K562 (cell line): ENCODE measurements around the gene HLCS. TPM values are rescaled to one million over a fixed set of nuclear protein-coding genes. Genes with fewer than 3 reads are reported as not detected.

Experiments used
- ASH1L ChIP-seq: fragments of 450-650 bp; IDR thresholded peaks from 2 replicates; pipeline ENCODE4 v1.6.1; 2018; ENCODE audit warnings: borderline replicate concordance, mild to moderate bottlenecking, low read depth; ENCODE audit not compliant: partially characterized antibody
- BDP1 ChIP-seq: IDR thresholded peaks from 3 replicates; pipeline ENCODE4 v1.6.1; 2011; ENCODE audit not compliant: insufficient read length, insufficient read depth
- CHD4 ChIP-seq: fragments of 200-600 bp; sonication (generic); IDR thresholded peaks from 3 replicates; pipeline ENCODE4 v1.6.1; 2012; ENCODE audit warnings: low read depth, mild to moderate bottlenecking, mixed read lengths, low read length, inconsistent platforms; ENCODE audit not compliant: insufficient read depth, insufficient replicate concordance, poor library complexity, severe bottlenecking
- HDAC1 ChIP-seq, 2 experiments: fragments of 450-650 bp; IDR thresholded peaks; 2 replicates each; pipeline ENCODE4 v1.6.1; 2016 to 2017; ENCODE audit warnings: inconsistent platforms in 1 of 2, mild to moderate bottlenecking in 1 of 2, moderate library complexity in 1 of 2
- HNRNPH1 ChIP-seq: fragments of 200-400 bp; formaldehyde crosslinking; optimal IDR thresholded peaks from 2 replicates; pipeline ENCODE3; 2017; ENCODE audit warnings: low read depth, mild to moderate bottlenecking, low read length, moderate library complexity
- KLF13 ChIP-seq: fragments of 450-650 bp; IDR thresholded peaks from 2 replicates; pipeline ENCODE4 v1.6.1; 2016; ENCODE audit warnings: missing genetic modification characterization, low read depth, mild to moderate bottlenecking, missing compliant biosample characterization, moderate library complexity, borderline replicate concordance
- MED1 ChIP-seq: sonication (generic); formaldehyde crosslinking; IDR thresholded peaks from 2 replicates; pipeline ENCODE4 v1.8.1; 2023; ENCODE audit warnings: missing genetic modification reagents, borderline replicate concordance
- MYNN ChIP-seq, 2 experiments: sonication (generic); formaldehyde crosslinking in 1 of 2; IDR thresholded peaks; 2 replicates each; pipeline versions ENCODE4 v1.5.0 to v1.6.1; 2016 to 2020; ENCODE audit warnings: antibody characterized with exemption in 1 of 2, missing genetic modification reagents in 1 of 2
- POLR2A ChIP-seq: fragments of 450-650 bp; conservative IDR thresholded peaks from 2 replicates; pipeline ENCODE4 v1.6.1; 2016
- RHOXF2B ChIP-seq: fragments of 250-450 bp; sonication (Bioruptor Pico); conservative IDR thresholded peaks from 2 replicates; pipeline ENCODE4 v1.5.1; 2021
- RUNX1 ChIP-seq: sonication (generic); IDR thresholded peaks from 2 replicates; pipeline ENCODE4 v1.6.1; 2016; ENCODE audit warnings: antibody characterized with exemption, low read depth
- SMAD3 ChIP-seq: fragments of 450-650 bp; formaldehyde crosslinking; conservative IDR thresholded peaks from 2 replicates; pipeline ENCODE4 v1.4.0; 2020; ENCODE audit warnings: mild to moderate bottlenecking
- SP1 ChIP-seq: sonication (generic); formaldehyde crosslinking; IDR thresholded peaks from 2 replicates; pipeline ENCODE4 v1.8.1; 2022; ENCODE audit warnings: mild to moderate bottlenecking, missing genetic modification reagents
- SRSF9 ChIP-seq: fragments of 200-400 bp; formaldehyde crosslinking; IDR thresholded peaks from 2 replicates; pipeline ENCODE4 v1.6.1; 2017; ENCODE audit warnings: low read depth, low read length, borderline replicate concordance
- TAF9B ChIP-seq: fragments of 450-650 bp; IDR thresholded peaks from 2 replicates; pipeline ENCODE4 v1.6.1; 2018; ENCODE audit warnings: mild to moderate bottlenecking; ENCODE audit not compliant: partially characterized antibody
- ZNF140 ChIP-seq: fragments of 250-450 bp; sonication (Bioruptor Pico); IDR thresholded peaks from 2 replicates; pipeline ENCODE4 v1.8.0; 2021; ENCODE audit warnings: moderate library complexity, mild to moderate bottlenecking, inconsistent platforms
- ZNF354B ChIP-seq: fragments of 250-450 bp; sonication (Bioruptor Pico); IDR thresholded peaks from 2 replicates; pipeline ENCODE4 v1.4.0; 2020
- ZNF780A ChIP-seq: fragments of 250-450 bp; sonication (Bioruptor Pico); IDR thresholded peaks from 2 replicates; pipeline ENCODE4 v1.5.0; 2021; ENCODE audit warnings: mild to moderate bottlenecking
- polyA plus RNA-seq, 8 experiments: library from polyadenylated mRNA; depleted of rRNA in 4 of 8; stranded (reverse) in 5 of 8; unstranded in 3 of 8; fragments of >200 nt; fragmentation: Nextera tagmentation in 2 of 8; fragmentation: Illumina TruSeq in 1 of 8; extraction: Ambion mirVana in 2 of 8; extraction: Trizol in 1 of 8; gene quantifications; 2 replicates each; pipeline versions ENCODE4 v1.2.1 to v1.2.3, GENCODE V29; 2011 to 2014; ENCODE audit warnings: inconsistent platforms in 1 of 8, missing spikeins in 1 of 8
- total RNA-seq, 7 experiments: library from RNA; depleted of rRNA in 6 of 7; stranded (reverse); fragments of >200 nt in 6 of 7; fragmentation: Illumina TruSeq in 2 of 7; extraction: Trizol in 2 of 7; gene quantifications; 2 replicates each; pipeline versions ENCODE4 v1.2.1 to v1.2.3, GENCODE V29; 2011 to 2021; ENCODE audit warnings: low replicate concordance in 1 of 7
- TF ChIP-seq, protein P1 (sequence below): fragments of 250-450 bp; sonication (Bioruptor Pico); IDR thresholded peaks from 2 replicates; pipeline ENCODE4 v1.4.0; 2020; ENCODE audit warnings: mild to moderate bottlenecking, moderate library complexity
- TF ChIP-seq, protein P2 (sequence below): fragments of 450-650 bp; IDR thresholded peaks from 2 replicates; pipeline ENCODE4 v1.6.1; 2016; ENCODE audit warnings: low read depth, mild to moderate bottlenecking, moderate library complexity
- TF ChIP-seq, protein P3 (sequence below): sonication (generic); formaldehyde crosslinking; IDR thresholded peaks from 2 replicates; pipeline ENCODE4 v1.8.1; 2023; ENCODE audit warnings: mild to moderate bottlenecking, missing genetic modification reagents
- TF ChIP-seq, protein P4 (sequence below), 2 experiments: IDR thresholded peaks; 2 replicates each; pipeline ENCODE4 v1.6.1; 2011; ENCODE audit warnings: borderline replicate concordance in 1 of 2, control low read depth in 1 of 2, low read depth in 1 of 2, low read length in 1 of 2, mild to moderate bottlenecking in 1 of 2, mixed read lengths in 1 of 2, moderate library complexity in 1 of 2; ENCODE audit not compliant: insufficient read depth in 1 of 2, insufficient read length in 1 of 2, poor library complexity in 1 of 2, severe bottlenecking in 1 of 2; ENCODE audit errors: extremely low read depth in 1 of 2

HLCS gene
- total and polyA plus RNA-seq, 9 of the 15 experiments (the other 6 are each of a cell fraction or from before 2014, with no cell fraction given): 3.0 to 21.5 (median 17.1) TPM

DNA sequence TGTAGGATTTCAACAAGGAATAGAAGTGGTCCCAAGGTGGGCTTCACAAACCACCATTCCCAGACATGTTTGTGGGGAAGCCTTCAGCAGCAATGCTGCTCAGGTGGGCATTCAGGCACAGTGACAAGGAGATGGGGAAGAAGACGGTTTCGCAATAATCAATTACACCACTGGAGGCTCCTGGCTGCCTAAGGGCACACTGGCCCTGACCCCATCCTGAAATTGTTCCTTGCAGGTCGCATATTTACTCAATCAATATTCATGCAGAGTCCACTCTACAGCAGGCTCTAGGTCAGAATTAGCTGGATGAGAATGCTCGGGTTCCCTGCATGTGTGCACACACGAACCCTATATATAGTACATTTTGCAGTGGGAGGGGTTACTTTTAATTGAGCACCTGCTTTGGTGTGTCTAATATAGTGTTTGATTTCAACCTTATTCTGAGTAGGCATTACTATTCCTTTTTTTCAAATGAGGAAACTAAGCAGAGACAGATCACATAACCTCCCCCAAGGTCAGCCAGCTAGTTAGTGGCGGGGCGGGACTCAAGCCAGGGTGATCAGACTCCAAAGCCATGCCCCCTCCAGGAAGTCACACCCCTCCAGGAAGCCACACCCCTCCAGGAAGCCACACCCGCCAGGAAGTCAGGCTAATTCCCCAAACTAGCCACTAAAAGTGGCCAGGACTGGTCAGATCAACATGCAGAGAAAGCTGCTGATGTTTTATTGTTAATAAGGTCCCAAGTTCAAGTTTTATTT is 106.5 kb downstream of the HLCS start (continued):
- TF ChIP-seq SMAD3 (no peak), HNRNPH1 (no peak), SRSF9 (no peak), RUNX1 (no peak), MYNN (IDR thresholded peaks at IDR 0.05) (no peak), MYNN (CRISPR knock-in tag; IDR thresholded peaks at IDR 0.05) (no peak), POLR2A (peak; percentile 71), ZNF354B (CRISPR knock-in tag) (no peak), HDAC1 (IDR thresholded peaks at IDR 0.05) (no peak), ZNF780A (no peak), CHD4 (no peak), TAF9B (peak; percentile 38), KLF13 (no peak), BDP1 (no peak), ASH1L (no peak), RHOXF2B (CRISPR knock-in tag) (no peak), MED1 (CRISPR knock-in tag) (no peak), ZNF140 (CRISPR knock-in tag) (no peak), SP1 (no peak)
- TF ChIP-seq, protein P1, sequence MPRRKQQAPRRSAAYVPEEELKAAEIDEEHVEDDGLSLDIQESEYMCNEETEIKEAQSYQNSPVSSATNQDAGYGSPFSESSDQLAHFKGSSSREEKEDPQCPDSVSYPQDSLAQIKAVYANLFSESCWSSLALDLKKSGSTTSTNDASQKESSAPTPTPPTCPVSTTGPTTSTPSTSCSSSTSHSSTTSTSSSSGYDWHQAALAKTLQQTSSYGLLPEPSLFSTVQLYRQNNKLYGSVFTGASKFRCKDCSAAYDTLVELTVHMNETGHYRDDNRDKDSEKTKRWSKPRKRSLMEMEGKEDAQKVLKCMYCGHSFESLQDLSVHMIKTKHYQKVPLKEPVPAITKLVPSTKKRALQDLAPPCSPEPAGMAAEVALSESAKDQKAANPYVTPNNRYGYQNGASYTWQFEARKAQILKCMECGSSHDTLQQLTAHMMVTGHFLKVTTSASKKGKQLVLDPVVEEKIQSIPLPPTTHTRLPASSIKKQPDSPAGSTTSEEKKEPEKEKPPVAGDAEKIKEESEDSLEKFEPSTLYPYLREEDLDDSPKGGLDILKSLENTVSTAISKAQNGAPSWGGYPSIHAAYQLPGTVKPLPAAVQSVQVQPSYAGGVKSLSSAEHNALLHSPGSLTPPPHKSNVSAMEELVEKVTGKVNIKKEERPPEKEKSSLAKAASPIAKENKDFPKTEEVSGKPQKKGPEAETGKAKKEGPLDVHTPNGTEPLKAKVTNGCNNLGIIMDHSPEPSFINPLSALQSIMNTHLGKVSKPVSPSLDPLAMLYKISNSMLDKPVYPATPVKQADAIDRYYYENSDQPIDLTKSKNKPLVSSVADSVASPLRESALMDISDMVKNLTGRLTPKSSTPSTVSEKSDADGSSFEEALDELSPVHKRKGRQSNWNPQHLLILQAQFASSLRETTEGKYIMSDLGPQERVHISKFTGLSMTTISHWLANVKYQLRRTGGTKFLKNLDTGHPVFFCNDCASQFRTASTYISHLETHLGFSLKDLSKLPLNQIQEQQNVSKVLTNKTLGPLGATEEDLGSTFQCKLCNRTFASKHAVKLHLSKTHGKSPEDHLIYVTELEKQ (CRISPR knock-in tag): no peak
- TF ChIP-seq, protein P2, sequence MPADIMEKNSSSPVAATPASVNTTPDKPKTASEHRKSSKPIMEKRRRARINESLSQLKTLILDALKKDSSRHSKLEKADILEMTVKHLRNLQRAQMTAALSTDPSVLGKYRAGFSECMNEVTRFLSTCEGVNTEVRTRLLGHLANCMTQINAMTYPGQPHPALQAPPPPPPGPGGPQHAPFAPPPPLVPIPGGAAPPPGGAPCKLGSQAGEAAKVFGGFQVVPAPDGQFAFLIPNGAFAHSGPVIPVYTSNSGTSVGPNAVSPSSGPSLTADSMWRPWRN: no peak
- TF ChIP-seq, protein P3, sequence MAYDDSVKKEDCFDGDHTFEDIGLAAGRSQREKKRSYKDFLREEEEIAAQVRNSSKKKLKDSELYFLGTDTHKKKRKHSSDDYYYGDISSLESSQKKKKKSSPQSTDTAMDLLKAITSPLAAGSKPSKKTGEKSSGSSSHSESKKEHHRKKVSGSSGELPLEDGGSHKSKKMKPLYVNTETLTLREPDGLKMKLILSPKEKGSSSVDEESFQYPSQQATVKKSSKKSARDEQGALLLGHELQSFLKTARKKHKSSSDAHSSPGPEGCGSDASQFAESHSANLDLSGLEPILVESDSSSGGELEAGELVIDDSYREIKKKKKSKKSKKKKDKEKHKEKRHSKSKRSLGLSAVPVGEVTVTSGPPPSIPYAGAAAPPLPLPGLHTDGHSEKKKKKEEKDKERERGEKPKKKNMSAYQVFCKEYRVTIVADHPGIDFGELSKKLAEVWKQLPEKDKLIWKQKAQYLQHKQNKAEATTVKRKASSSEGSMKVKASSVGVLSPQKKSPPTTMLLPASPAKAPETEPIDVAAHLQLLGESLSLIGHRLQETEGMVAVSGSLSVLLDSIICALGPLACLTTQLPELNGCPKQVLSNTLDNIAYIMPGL (CRISPR knock-in tag): no peak
- TF ChIP-seq, protein P4, sequence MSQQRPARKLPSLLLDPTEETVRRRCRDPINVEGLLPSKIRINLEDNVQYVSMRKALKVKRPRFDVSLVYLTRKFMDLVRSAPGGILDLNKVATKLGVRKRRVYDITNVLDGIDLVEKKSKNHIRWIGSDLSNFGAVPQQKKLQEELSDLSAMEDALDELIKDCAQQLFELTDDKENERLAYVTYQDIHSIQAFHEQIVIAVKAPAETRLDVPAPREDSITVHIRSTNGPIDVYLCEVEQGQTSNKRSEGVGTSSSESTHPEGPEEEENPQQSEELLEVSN (IDR thresholded peaks at IDR 0.05; ENCODE audit: borderline replicate concordance in 1 of 2, extremely low read depth in 1 of 2, insufficient read depth in 1 of 2, insufficient read length in 1 of 2, low read depth in 1 of 2, low read length in 1 of 2, poor library complexity in 1 of 2, severe bottlenecking in 1 of 2): no peak
